IPS-18a (cell line): Measurements from ENCODE around the gene CACNA1C.

Experiments used
- H3K27ac ChIP-seq: one replicate; pipeline ENCODE4 v1.5.1; 2013; ENCODE audit warnings: low read length
- H3K27me3 ChIP-seq: one replicate; pipeline ENCODE4 v1.6.1; 2013; ENCODE audit warnings: mild to moderate bottlenecking, low read length; ENCODE audit not compliant: control insufficient read depth, insufficient read depth
- H3K36me3 ChIP-seq: one replicate; pipeline ENCODE4 v1.6.1; 2013; ENCODE audit warnings: low read depth, low read length; ENCODE audit not compliant: control insufficient read depth
- H3K4me1 ChIP-seq: one replicate; pipeline ENCODE4 v1.6.1; 2013; ENCODE audit warnings: low read depth, low read length; ENCODE audit not compliant: control insufficient read depth
- H3K4me3 ChIP-seq: one replicate; pipeline ENCODE4 v1.5.1; 2013; ENCODE audit warnings: low read length
- H3K9ac ChIP-seq: one replicate; pipeline ENCODE4 v1.6.1; 2013; ENCODE audit warnings: mild to moderate bottlenecking, low read length, moderate library complexity
- H3K9me3 ChIP-seq: one replicate; pipeline ENCODE4 v1.6.1; 2013; ENCODE audit warnings: low read depth, low read length; ENCODE audit not compliant: control insufficient read depth

The CACNA1C gene

DNA sequence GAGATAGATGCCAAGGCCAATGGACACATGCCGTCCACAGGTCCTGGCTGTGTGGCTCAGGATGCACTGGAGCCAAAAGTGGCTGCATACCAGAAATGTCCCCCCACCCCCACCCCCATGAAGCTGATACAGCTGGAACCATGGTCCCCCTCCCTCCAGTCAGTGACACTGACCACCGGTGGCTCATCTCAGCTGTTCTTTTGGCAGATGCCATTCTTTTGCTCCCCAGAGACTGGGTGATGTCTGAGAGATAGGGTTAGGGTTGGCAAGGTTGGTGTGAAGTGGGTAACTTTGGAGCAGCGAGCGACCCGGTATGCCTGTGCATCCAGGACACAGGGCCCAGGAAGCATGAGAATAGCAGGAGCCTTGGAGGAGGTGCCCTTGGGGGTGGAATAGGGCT, 285.6 kb downstream of the CACNA1C start:
- Histone ChIP-seq H3K4me3 (no peak overlapping the region), H3K9ac (no peak overlapping the region), H3K9me3 (no peaks in the 10 kb centered on the region), H3K27me3 (no peaks in the 10 kb centered on the region), H3K36me3 (no peaks in the 10 kb centered on the region), H3K4me1 (peaks cover under 1% of the 10 kb centered on the region), H3K27ac (no peak overlapping the region)

DNA sequence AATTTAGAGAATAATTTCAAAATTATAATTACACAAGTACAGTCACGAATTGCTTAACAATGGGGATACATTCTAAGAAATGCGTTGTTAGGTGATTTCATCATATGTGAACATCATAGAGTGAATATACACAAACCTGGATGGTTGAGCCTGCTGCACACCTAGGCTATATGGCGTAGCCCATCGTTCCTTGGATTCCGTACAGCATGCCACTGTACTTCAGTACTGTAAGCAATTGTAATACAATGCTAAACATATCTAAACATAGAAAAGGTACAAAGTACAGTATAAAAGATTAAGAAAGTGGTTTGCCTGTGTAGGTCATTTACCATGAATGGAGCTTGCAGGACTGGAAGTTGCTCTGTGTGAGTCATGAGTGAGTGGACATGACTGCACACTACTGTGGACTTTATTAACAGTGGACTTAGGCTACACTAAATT, 286.2 kb downstream of the CACNA1C start:
- Histone ChIP-seq H3K27ac (no peak overlapping the region), H3K27me3 (no peaks in the 10 kb centered on the region), H3K9me3 (no peaks in the 10 kb centered on the region), H3K4me1 (peaks cover 7% of the 10 kb centered on the region), H3K9ac (no peak overlapping the region), H3K36me3 (no peaks in the 10 kb centered on the region), H3K4me3 (no peak overlapping the region)

DNA sequence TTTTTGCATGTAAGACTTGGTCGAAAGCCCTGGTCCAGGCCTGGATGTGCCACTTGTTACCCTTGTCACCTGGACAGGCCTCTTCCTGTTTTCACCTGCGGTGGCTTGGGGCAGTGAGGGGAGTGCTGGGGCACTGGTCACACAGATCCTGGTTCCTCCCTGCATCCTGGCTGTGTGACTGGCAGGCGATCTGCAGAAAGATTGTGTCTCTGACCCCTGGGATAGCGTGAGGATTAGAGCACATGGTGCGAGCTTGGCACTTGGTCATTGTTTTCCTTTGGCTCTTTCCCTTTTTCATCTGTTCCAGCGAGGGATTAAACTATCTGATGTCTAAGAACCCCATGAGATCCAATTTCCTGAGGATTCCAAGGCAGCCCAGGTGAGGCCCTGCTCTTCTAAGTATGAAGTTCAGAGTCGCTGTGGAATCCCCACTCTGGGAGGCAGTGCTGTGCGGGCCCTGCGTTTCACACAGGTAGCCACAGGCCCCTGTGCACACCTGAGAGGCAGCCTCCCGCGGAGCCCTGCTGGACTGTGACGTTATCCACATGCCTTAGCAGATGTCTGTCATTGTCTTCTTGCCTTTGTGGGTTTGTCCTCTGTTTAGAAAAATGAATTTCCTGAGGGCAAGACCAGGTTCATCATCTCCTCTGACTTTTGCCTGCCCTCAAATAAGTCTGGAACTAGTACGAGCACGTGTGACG, 288.4 kb downstream of the CACNA1C start:
- Histone ChIP-seq H3K27me3 (no peaks in the 10 kb centered on the region), H3K4me1 (peaks cover 13% of the 10 kb centered on the region), H3K9me3 (no peaks in the 10 kb centered on the region), H3K4me3 (no peak overlapping the region), H3K27ac (no peak overlapping the region), H3K36me3 (no peaks in the 10 kb centered on the region), H3K9ac (no peak overlapping the region)

DNA sequence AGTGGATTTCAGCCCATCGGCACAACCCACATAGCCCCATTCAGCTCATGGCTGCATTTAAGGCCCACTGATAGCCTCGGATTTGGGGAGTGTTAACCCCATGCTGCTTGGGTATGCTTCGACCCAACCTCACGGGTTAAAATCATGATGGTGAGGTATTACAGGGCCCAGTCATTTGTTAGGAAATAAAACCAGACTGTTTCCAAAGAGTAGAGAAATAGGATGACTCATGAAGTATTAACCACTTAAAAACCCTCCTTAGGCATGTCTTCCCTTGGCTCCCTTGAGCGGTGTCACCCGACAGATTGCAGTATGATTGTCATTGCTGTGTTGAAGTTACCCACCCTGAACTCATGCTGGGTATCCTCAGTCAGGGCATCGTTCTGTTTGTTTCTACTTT, 289.1 kb downstream of the CACNA1C start:
- Histone ChIP-seq H3K4me1 (peaks cover 13% of the 10 kb centered on the region), H3K27ac (no peak overlapping the region), H3K27me3 (no peaks in the 10 kb centered on the region), H3K36me3 (no peaks in the 10 kb centered on the region), H3K9me3 (no peaks in the 10 kb centered on the region), H3K4me3 (no peak overlapping the region), H3K9ac (no peak overlapping the region)

DNA sequence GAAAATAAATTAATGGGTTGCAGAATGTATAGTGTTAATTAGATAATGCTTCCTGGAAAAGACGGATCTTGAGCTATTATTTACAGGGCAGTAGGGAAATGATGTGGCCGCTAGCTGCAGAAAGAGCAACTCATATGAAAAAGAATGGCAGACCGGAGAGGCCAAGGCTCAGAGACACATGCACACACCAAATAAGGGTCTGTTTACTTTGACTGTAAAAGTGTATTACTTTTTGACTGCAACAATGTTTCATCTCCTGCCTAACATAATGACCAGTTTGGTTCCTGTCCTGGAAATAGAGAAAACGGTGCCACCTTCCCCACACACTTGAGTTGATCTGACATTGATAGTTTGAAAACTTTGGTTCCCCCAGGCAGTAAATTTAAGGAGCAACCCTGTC, 290.9 kb downstream of the CACNA1C start:
- H3K27ac ChIP-seq, result no peak overlapping the region

DNA sequence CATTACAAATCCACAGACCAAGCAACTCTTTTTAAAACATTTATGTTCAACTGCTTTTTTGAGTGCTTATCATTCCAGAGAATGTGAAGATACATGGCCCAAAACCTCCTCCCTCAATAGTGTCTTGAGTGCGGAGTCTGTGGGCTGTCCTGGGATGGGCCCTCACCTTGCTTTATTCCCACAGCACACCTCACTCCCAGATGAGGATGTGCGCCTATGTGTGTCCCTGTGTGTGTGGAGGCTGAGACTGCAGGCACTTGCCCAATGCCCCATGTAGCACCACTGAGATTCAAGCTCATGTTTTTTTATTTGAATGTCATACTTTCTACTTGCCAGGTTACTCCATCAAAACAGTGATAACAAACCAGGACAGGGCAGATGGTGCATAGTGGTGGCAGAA, 291.7 kb downstream of the CACNA1C start:
- H3K9ac ChIP-seq, result no peak overlapping the region
- H3K27me3 ChIP-seq, result no peaks in the 10 kb centered on the region
- no peak overlapping the region for H3K27ac ChIP-seq
- H3K4me1 ChIP-seq, result peaks cover 13% of the 10 kb centered on the region
- H3K9me3 ChIP-seq, result no peaks in the 10 kb centered on the region
- H3K36me3 ChIP-seq, result no peaks in the 10 kb centered on the region
- no peak overlapping the region for H3K4me3 ChIP-seq

More for the DNA sequence above, 290.9 kb downstream of the CACNA1C start:
- H3K9ac ChIP-seq, result no peak overlapping the region
- H3K36me3 ChIP-seq, result no peaks in the 10 kb centered on the region
- H3K27me3 ChIP-seq, result no peaks in the 10 kb centered on the region
- no peak overlapping the region for H3K4me3 ChIP-seq
- H3K4me1 ChIP-seq, result peaks cover 13% of the 10 kb centered on the region
- no peaks in the 10 kb centered on the region for H3K9me3 ChIP-seq

DNA sequence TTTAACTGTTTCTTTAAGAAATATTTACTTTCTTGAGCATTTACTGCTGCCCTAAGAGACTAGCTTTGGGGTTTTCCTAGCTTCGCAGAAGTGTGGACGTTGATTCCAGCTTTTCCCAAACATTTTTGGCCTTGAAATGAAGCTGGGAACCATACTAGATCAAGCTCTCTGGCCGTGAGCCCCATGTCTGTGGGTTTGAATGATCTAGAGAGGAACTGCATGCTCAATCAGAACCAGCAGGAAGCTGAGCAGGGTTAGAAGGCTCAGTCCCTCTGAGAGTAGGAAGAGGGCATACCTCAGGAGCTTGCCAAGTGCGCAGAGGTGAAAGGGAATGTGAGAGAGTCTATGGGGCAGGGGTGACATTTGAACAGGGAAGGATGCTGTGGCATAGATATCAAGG, 292.1 kb downstream of the CACNA1C start:
- H3K9ac ChIP-seq, result no peak overlapping the region
- H3K27me3 ChIP-seq, result no peaks in the 10 kb centered on the region
- no peaks in the 10 kb centered on the region for H3K36me3 ChIP-seq
- H3K4me3 ChIP-seq, result no peak overlapping the region
- no peak overlapping the region for H3K27ac ChIP-seq
- H3K4me1 ChIP-seq, result peaks cover 13% of the 10 kb centered on the region
- no peaks in the 10 kb centered on the region for H3K9me3 ChIP-seq

DNA sequence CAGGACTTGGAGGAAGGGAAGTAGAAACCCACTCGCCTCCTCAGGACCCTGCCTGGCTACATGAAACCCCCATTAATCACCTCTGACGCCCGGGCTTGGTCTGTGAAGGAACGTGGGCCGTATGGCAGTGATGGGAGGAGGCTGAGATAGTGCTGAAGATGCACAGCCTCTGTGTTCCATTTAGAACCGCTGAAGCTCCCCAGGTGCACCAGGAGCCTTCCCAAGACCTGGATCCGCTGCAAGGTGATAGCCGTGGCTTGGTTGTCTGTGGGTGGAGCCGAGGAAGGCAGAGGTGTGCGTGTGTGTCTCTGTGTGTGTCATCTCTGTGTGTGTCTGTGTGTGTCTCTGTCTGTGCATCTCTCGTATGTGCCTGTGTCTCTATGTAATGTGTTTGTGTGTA, 293.1 kb downstream of the CACNA1C start:
- Histone ChIP-seq H3K27me3 (no peaks in the 10 kb centered on the region), H3K36me3 (no peaks in the 10 kb centered on the region), H3K9me3 (no peaks in the 10 kb centered on the region), H3K4me3 (no peak overlapping the region), H3K27ac (no peak overlapping the region), H3K4me1 (peaks cover 13% of the 10 kb centered on the region), H3K9ac (no peak overlapping the region)

DNA sequence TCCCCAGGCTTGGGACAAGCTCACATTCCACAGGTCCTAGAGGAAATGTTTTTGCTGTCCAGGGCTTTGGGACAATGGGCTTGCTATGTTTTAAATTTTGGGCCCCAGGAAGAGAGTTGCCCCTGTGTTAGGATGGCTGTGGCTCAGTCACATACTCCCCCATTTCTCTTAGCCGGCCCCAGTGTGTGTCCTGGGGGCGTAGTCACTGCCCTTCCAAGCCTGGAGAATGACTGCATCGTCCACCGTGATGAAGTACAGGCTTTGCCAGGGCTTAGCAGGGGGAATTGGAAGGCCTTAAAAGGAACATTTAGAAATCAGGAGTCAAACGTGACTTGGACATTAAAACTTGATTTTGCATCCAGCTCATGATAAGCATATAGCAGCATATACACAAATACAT, 293.6 kb downstream of the CACNA1C start:
- H3K9ac ChIP-seq, result no peak overlapping the region
- H3K9me3 ChIP-seq, result no peaks in the 10 kb centered on the region
- H3K27me3 ChIP-seq, result no peaks in the 10 kb centered on the region
- no peak overlapping the region for H3K4me3 ChIP-seq
- H3K27ac ChIP-seq, result no peak overlapping the region
- H3K4me1 ChIP-seq, result peaks cover 13% of the 10 kb centered on the region
- no peaks in the 10 kb centered on the region for H3K36me3 ChIP-seq

DNA sequence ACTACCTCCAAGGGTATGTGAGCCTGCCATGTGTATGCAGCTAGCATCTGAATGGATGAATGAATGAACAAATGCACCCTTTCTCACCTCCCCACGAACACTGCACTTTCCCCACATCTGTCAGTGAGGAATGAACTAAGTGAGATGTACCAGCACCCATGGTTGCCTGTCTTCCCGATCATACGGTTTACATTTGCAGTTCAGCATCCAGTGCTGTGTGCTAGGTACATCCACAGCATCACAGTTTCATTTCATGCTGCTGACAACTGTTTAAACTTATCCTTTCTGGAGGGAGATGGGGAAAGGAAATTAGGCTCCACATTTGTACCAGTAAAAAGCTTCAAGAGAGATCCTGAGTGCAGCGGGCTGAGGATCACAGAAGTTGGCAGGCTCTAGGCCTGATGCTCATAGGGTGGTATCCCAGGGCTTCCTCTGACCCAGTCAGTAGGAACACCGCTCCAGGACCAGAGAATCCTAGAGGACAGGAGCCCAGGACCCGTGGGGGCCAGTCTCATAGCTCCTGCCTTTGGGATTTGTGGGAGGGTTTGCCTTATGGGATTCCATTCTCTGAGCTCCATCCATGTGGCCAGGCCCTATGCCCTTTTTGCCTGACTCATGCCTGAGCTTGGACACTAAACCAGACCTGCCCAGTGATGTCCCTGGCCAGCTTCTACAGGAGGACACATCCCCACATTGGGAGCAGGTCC, 294.5 kb downstream of the CACNA1C start:
- no peak overlapping the region for H3K4me3 ChIP-seq
- peaks cover 13% of the 10 kb centered on the region for H3K4me1 ChIP-seq
- no peaks in the 10 kb centered on the region for H3K27me3 ChIP-seq
- no peaks in the 10 kb centered on the region for H3K9me3 ChIP-seq
- no peak overlapping the region for H3K9ac ChIP-seq
- H3K36me3 ChIP-seq, result no peaks in the 10 kb centered on the region
- H3K27ac ChIP-seq, result no peak overlapping the region

DNA sequence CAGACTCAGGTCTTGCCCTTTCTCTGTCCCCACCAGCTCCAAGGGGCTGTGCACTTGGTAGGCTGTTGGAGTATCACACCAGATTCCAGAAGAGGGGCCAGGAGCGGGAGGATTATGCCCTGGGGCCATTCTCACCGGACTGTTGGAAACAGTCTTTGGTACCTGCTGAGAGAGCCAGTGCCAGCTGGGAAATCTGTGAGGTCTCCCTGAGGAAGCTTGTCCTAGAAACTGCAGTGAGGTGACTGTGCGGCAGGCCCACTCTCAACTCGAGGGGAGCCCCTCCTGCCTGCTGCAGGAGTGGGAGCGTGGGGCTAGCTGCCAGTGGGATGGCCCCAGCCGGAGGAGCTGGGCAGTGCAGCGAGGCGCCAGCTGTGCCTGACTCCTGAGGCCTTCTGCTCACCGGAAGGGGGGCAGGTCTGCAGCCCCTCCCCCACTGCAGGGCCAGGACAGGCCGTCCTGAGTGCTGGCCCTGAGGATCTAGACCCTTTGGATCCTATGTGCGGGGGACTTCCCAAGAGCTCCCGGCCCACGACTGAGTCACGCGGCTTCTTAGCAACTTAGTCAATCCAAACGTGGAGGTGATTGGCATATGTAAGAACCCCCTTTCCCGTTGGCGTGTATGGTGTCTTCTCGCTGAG, 295.2 kb downstream of the CACNA1C start:
- H3K27ac ChIP-seq, result no peak overlapping the region
- no peaks in the 10 kb centered on the region for H3K9me3 ChIP-seq
- no peak overlapping the region for H3K4me3 ChIP-seq
- no peaks in the 10 kb centered on the region for H3K27me3 ChIP-seq
- no peak overlapping the region for H3K9ac ChIP-seq
- peaks cover 13% of the 10 kb centered on the region for H3K4me1 ChIP-seq
- no peaks in the 10 kb centered on the region for H3K36me3 ChIP-seq
